HepG2 (cell line): ENCODE data around the gene ADAMTS17. TPM values are rescaled to one million over a fixed set of nuclear protein-coding genes. Genes with fewer than 3 reads are reported as not detected.

Experiments used
- ATAC-seq: fragments of 200-7000 bp; cut with Tn5 transposase; 3 replicates; pipeline ENCODE4 v1.9.1; 2020; ENCODE audit warnings: mild to moderate bottlenecking, moderate library complexity
- BruUV-seq: library from RNA; stranded (reverse); fragments of 400-500 nt; replicated peaks from 2 replicates; lab custom pipeline; 2021; lab: Mats Ljungman, UMichigan
- CTCF ChIA-PET: fragments of 300-600 bp; formaldehyde crosslinking; extraction: SDS; loops from one replicate; lab custom pipeline; 2021; ENCODE audit warnings: low total read pairs, inconsistent platforms, low intra/inter-chr PET ratio; lab: Yijun Ruan, JAX
- POLR2A ChIA-PET: fragments of 350-600 bp; sonication (Branson Sonifier 250); formaldehyde crosslinking; loops from one replicate; lab custom pipeline; 2020; ENCODE audit warnings: antibody characterized with exemption, inconsistent platforms; lab: Yijun Ruan, JAX
- DNase-seq: peaks from one replicate; pipeline ENCODE4 v3.0.0-alpha.2; 2015; ENCODE audit warnings: low spot score
- FAIRE-seq: peaks from 3 replicates; lab custom pipeline; 2011; peaks lifted over from hg19 to GRCh38; lab: Jason Lieb, UNC
- H2AFZ ChIP-seq: one replicate; pipeline ENCODE4 v1.6.1; 2011; ENCODE audit warnings: low read length, inconsistent platforms
- H3K27ac ChIP-seq: fragments of 300-600 bp; 3 replicates; pipeline ENCODE4 v1.8.0; 2011; ENCODE audit warnings: mixed run types, mild to moderate bottlenecking, mixed read lengths, low read length, inconsistent platforms; ENCODE audit not compliant: insufficient read depth; ENCODE audit errors: extremely low read length
- H3K27me3 ChIP-seq, 2 experiments: fragments of 200-600 bp in 1 of 2; 2 replicates in 1 of 2; 3 replicates in 1 of 2; pipeline versions ENCODE4 v1.6.0 to v1.8.0; 2011; ENCODE audit warnings: low read length in 2 of 2, mild to moderate bottlenecking in 2 of 2, moderate library complexity in 2 of 2, inconsistent platforms in 1 of 2; ENCODE audit not compliant: insufficient read depth in 2 of 2, control insufficient read depth in 1 of 2
- H3K36me3 ChIP-seq, 2 experiments: fragments of 200-600 bp in 1 of 2; replicated peaks in 1 of 2; 2 replicates in 1 of 2; 3 replicates in 1 of 2; pipeline versions ENCODE4 v1.5.1 to v1.8.0; 2011; ENCODE audit warnings: low read length in 2 of 2, inconsistent platforms in 1 of 2; ENCODE audit not compliant: insufficient read depth in 2 of 2, control insufficient read depth in 1 of 2
- H3K4me1 ChIP-seq: 2 replicates; pipeline ENCODE4 v1.5.1; 2012; ENCODE audit warnings: low read length, inconsistent platforms; ENCODE audit not compliant: insufficient read depth
- H3K4me2 ChIP-seq: 2 replicates; pipeline ENCODE4 v1.6.0; 2011; ENCODE audit warnings: low read depth, low read length, inconsistent platforms
- H3K4me3 ChIP-seq, 3 experiments: fragments of 200-600 bp in 1 of 3; sonication (generic), shearing (Covaris generic) in 1 of 3; replicated peaks in 1 of 3; 2 replicates each; pipeline ENCODE4 v1.5.1; 2011 to 2016; ENCODE audit warnings: low read length in 3 of 3, inconsistent platforms in 2 of 3, low read depth in 2 of 3, mild to moderate bottlenecking in 2 of 3, control low read depth in 1 of 3, mixed read lengths in 1 of 3; ENCODE audit not compliant: insufficient read depth in 1 of 3
- H3K79me2 ChIP-seq: one replicate; pipeline ENCODE4 v1.6.1; 2011; ENCODE audit warnings: low read length, inconsistent platforms; ENCODE audit not compliant: insufficient read depth
- H3K9ac ChIP-seq: 2 replicates; pipeline ENCODE4 v1.6.0; 2011; ENCODE audit warnings: mild to moderate bottlenecking, low read depth, low read length, inconsistent platforms; ENCODE audit not compliant: insufficient read depth
- H3K9me3 ChIP-seq: 2 replicates; pipeline ENCODE4 v1.5.1; 2012; ENCODE audit warnings: mild to moderate bottlenecking, low read length
- H4K20me1 ChIP-seq: 2 replicates; pipeline ENCODE4 v1.6.0; 2011; ENCODE audit warnings: inconsistent platforms, mild to moderate bottlenecking, low read length, moderate library complexity; ENCODE audit not compliant: insufficient read depth
- ATF7-NPFF ChIP-seq: sonication (generic); formaldehyde crosslinking; IDR thresholded peaks from 2 replicates; pipeline ENCODE4 v1.8.1; 2023; ENCODE audit warnings: mild to moderate bottlenecking, low read depth, missing genetic modification reagents, moderate library complexity
- RAD21 ChIP-seq: fragments of 450-650 bp; formaldehyde crosslinking; IDR thresholded peaks from 2 replicates; pipeline ENCODE4 v1.5.0; 2020; ENCODE audit warnings: mild to moderate bottlenecking
- SMARCC2 ChIP-seq: fragments of 450-650 bp; IDR thresholded peaks from 2 replicates; pipeline ENCODE4 v1.6.1; 2017; ENCODE audit warnings: antibody characterized with exemption, mild to moderate bottlenecking
- ZNF329 ChIP-seq: sonication (generic); formaldehyde crosslinking; IDR thresholded peaks from 2 replicates; pipeline ENCODE4 v1.9.0; 2021; ENCODE audit warnings: low read depth, mild to moderate bottlenecking, missing genetic modification reagents
- ZNF333 ChIP-seq: sonication (generic); formaldehyde crosslinking; IDR thresholded peaks from 2 replicates; pipeline ENCODE4 v1.4.0; 2020; ENCODE audit warnings: mild to moderate bottlenecking, missing genetic modification reagents, borderline replicate concordance
- WGBS: methylation state at CpG from one replicate; pipeline ENCODE4 v1.1.6; 2017; ENCODE audit warnings: low lambda C conversion rate; 5-methylcytosine and 5-hydroxymethylcytosine counted together
- in situ Hi-C: cut with HindIII; loops from 2 replicates; pipeline ENCODE4 v1.10.0; 2017; ENCODE audit warnings: low pct_unique_long_range_greater_than_20kb; ENCODE audit not compliant: extremely low pct_ligation_motif_present
- intact Hi-C: fragments of 100-400 bp; cut with micrococcal nuclease; formaldehyde crosslinking; loops from one replicate; pipeline ENCODE4 v1.10.0; 2022; ENCODE audit not compliant: unreplicated experiment
- polyA plus RNA-seq, 8 experiments: library from polyadenylated mRNA; depleted of rRNA in 3 of 8; stranded (reverse) in 7 of 8; unstranded in 1 of 8; fragments of >200 nt; fragmentation: Illumina TruSeq in 4 of 8; extraction: Trizol in 4 of 8; gene quantifications; 2 replicates each; pipeline versions ENCODE4 v1.2.1 to v1.2.3, GENCODE V29; 2011 to 2016; ENCODE audit warnings: low read depth in 4 of 8, missing spikeins in 1 of 8, mixed read lengths in 1 of 8; ENCODE audit not compliant: insufficient read depth in 1 of 8
- total RNA-seq, 5 experiments: library from RNA; depleted of rRNA; stranded (reverse); fragments of >200 nt; fragmentation: Illumina TruSeq; extraction: Trizol; gene quantifications; 2 replicates each; pipeline ENCODE4 v1.2.3, GENCODE V29; 2016; ENCODE audit warnings: low read depth in 1 of 5
- TF ChIP-seq, protein P1 (sequence below): sonication (generic); formaldehyde crosslinking; IDR thresholded peaks from 2 replicates; pipeline ENCODE4 v1.5.0; 2020; ENCODE audit warnings: mild to moderate bottlenecking, missing genetic modification reagents

The ADAMTS17 gene
- total and polyA plus RNA-seq, 2 of the 13 experiments (the other 11 are each of a cell fraction or from before 2014, with no cell fraction given), result 0.02 to 0.04 TPM

DNA sequence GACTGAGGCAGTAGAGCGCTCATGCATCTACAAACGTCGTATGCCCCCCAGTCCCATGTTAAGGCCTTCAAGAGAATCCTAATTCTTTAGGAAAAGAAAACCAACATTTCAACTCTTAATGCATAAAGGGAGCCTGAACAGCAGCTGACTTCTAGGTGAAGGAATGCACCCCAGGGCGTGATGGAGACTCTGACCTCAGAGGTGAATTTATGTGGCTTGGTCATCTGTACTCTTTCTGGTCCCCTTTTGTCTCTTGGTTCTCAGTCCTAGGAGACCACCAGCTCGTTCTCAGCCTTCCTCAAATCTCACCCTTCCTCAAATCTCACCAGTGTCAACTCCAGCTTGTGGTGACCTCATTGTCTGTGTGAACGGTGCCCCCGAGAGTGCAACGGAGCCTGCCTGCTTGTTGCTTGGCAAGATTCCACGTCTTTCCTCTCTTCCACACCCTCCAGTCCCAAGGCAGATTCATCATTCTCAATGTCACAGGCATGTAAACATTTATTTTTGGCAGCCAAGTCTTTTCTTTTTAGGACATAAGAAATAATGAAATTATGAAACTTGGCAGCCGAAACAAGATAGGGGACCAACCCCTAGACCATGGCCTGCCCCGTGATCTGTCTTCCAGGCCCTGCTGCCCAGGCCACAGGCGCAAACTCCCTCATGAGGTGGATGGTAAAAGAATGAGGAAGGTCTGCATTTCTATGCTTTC is 166.2 kb downstream of the ADAMTS17 start:
- DNase-seq, result no peak
- in situ Hi-C loops, result no loop called here
- BruUV-seq, result no TSS peak
- no peak for FAIRE-seq
- no peak for ATAC-seq
- POLR2A ChIA-PET, result no interaction called here
- TF ChIP-seq ZNF333 (no peak), ZNF329 (CRISPR knock-in tag) (no peak), ATF7-NPFF (CRISPR knock-in tag) (no peak), RAD21 (CRISPR knock-in tag) (no peak), SMARCC2 (no peak)
- TF ChIP-seq, protein P1, sequence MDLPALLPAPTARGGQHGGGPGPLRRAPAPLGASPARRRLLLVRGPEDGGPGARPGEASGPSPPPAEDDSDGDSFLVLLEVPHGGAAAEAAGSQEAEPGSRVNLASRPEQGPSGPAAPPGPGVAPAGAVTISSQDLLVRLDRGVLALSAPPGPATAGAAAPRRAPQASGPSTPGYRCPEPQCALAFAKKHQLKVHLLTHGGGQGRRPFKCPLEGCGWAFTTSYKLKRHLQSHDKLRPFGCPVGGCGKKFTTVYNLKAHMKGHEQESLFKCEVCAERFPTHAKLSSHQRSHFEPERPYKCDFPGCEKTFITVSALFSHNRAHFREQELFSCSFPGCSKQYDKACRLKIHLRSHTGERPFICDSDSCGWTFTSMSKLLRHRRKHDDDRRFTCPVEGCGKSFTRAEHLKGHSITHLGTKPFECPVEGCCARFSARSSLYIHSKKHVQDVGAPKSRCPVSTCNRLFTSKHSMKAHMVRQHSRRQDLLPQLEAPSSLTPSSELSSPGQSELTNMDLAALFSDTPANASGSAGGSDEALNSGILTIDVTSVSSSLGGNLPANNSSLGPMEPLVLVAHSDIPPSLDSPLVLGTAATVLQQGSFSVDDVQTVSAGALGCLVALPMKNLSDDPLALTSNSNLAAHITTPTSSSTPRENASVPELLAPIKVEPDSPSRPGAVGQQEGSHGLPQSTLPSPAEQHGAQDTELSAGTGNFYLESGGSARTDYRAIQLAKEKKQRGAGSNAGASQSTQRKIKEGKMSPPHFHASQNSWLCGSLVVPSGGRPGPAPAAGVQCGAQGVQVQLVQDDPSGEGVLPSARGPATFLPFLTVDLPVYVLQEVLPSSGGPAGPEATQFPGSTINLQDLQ (CRISPR knock-in tag), result no peak
- no peaks in the 10 kb centered on the region for H3K79me2 ChIP-seq
- no peak overlapping the region for H3K4me2 ChIP-seq
- no peaks in the 10 kb centered on the region for H3K36me3 ChIP-seq
- no peak overlapping the region for H3K9ac ChIP-seq
- H3K27ac ChIP-seq, result no peak overlapping the region
- peaks cover 19% of the 10 kb centered on the region for H3K9me3 ChIP-seq
- H4K20me1 ChIP-seq, result no peaks in the 10 kb centered on the region
- no peak overlapping the region for H3K4me3 ChIP-seq
- 48% methylated on average over 12 of the region's 12 CpGs for WGBS
- no peak overlapping the region for H2AFZ ChIP-seq
- H3K27me3 ChIP-seq, result no peaks in the 10 kb centered on the region
- CTCF ChIA-PET, result no interaction called here
- intact Hi-C loops, result no loop called here
- H3K4me1 ChIP-seq, result no peaks in the 10 kb centered on the region
